HEK293T (cell line): ENCODE measurements around the gene CD48.
"Not testable (repeated sequence)": the region's sequence is repeated elsewhere in the genome, so short reads cannot be mapped to it uniquely, and the experiment has no call there.

Source experiments
- CTCF ChIA-PET: fragments of 350-600 bp; formaldehyde crosslinking; extraction: SDS; loops from one replicate; lab custom pipeline; 2021; ENCODE audit warnings: antibody characterized with exemption, inconsistent platforms; lab: Yijun Ruan, JAX
- POLR2A ChIA-PET: fragments of 350-600 bp; formaldehyde crosslinking; extraction: SDS; loops from one replicate; lab custom pipeline; 2020; ENCODE audit warnings: antibody characterized with exemption, inconsistent platforms; lab: Yijun Ruan, JAX
- DNase-seq: peaks from one replicate; pipeline ENCODE4 v3.0.0; 2012; ENCODE audit warnings: mixed read lengths; ENCODE audit errors: extremely low spot score
- ARNT ChIP-seq: fragments of 450-650 bp; IDR thresholded peaks from 2 replicates; pipeline ENCODE4 v1.6.1; 2017; ENCODE audit warnings: mild to moderate bottlenecking
- BHLHE40 ChIP-seq: fragments of 450-650 bp; IDR thresholded peaks from 2 replicates; pipeline ENCODE4 v1.6.1; 2016; ENCODE audit warnings: mild to moderate bottlenecking, moderate library complexity, borderline replicate concordance
- CTBP1 ChIP-seq: fragments of 450-650 bp; IDR thresholded peaks from 2 replicates; pipeline ENCODE4 v1.6.1; 2016; ENCODE audit warnings: borderline replicate concordance
- ELF4 ChIP-seq: fragments of 450-650 bp; IDR thresholded peaks from 2 replicates; pipeline ENCODE4 v1.6.1; 2017; ENCODE audit warnings: antibody characterized with exemption
- FOXA1 ChIP-seq: fragments of 450-650 bp; IDR thresholded peaks from 2 replicates; pipeline ENCODE4 v1.6.1; 2016; ENCODE audit warnings: mild to moderate bottlenecking
- FOXK2 ChIP-seq: fragments of 450-650 bp; IDR thresholded peaks from 2 replicates; pipeline ENCODE4 v1.6.1; 2016; ENCODE audit warnings: mild to moderate bottlenecking
- FOXM1 ChIP-seq: fragments of 450-650 bp; IDR thresholded peaks from 2 replicates; pipeline ENCODE4 v1.6.1; 2017; ENCODE audit warnings: mild to moderate bottlenecking, borderline replicate concordance
- HDGF ChIP-seq: fragments of 450-650 bp; IDR thresholded peaks from 2 replicates; pipeline ENCODE4 v1.6.1; 2017; ENCODE audit warnings: antibody characterized with exemption, borderline replicate concordance
- L3MBTL2 ChIP-seq: fragments of 450-650 bp; conservative IDR thresholded peaks from 2 replicates; pipeline ENCODE4 v1.6.1; 2016; ENCODE audit warnings: mild to moderate bottlenecking
- LEF1 ChIP-seq: fragments of 450-650 bp; IDR thresholded peaks from 2 replicates; pipeline ENCODE4 v1.6.1; 2017; ENCODE audit warnings: mild to moderate bottlenecking, borderline replicate concordance
- NFRKB ChIP-seq: fragments of 450-650 bp; IDR thresholded peaks from 2 replicates; pipeline ENCODE4 v1.6.1; 2016; ENCODE audit warnings: mild to moderate bottlenecking, moderate library complexity
- PKNOX1 ChIP-seq: fragments of 450-650 bp; IDR thresholded peaks from 2 replicates; pipeline ENCODE4 v1.6.1; 2016
- SP1 ChIP-seq: fragments of 450-650 bp; IDR thresholded peaks from 2 replicates; pipeline ENCODE4 v1.6.1; 2017
- SUZ12 ChIP-seq: fragments of 450-650 bp; IDR thresholded peaks from 2 replicates; pipeline ENCODE4 v1.6.1; 2016; ENCODE audit warnings: mild to moderate bottlenecking
- TARDBP ChIP-seq: fragments of 450-650 bp; IDR thresholded peaks from 2 replicates; pipeline ENCODE4 v1.6.1; 2016
- ZNF384 ChIP-seq: fragments of 450-650 bp; IDR thresholded peaks from 2 replicates; pipeline ENCODE4 v1.6.1; 2016

The CD48 gene

GRCh38 chr1:160717306-160717705 lies 5.7 kb upstream of the CD48 start:
- CTCF ChIA-PET: no interaction called here
- no peak for DNase-seq
- TF ChIP-seq L3MBTL2: no peak
- TF ChIP-seq LEF1: no peak
- no peak for TF ChIP-seq ELF4
- TF ChIP-seq FOXA1: no peak
- no peak for TF ChIP-seq TARDBP
- TF ChIP-seq SUZ12: no peak
- no peak for TF ChIP-seq NFRKB
- no peak for TF ChIP-seq FOXK2
- no peak for TF ChIP-seq SP1
- TF ChIP-seq PKNOX1: no peak
- TF ChIP-seq BHLHE40: no peak
- TF ChIP-seq ARNT: no peak
- no peak for TF ChIP-seq ZNF384
- POLR2A ChIA-PET: no interaction called here

DNA sequence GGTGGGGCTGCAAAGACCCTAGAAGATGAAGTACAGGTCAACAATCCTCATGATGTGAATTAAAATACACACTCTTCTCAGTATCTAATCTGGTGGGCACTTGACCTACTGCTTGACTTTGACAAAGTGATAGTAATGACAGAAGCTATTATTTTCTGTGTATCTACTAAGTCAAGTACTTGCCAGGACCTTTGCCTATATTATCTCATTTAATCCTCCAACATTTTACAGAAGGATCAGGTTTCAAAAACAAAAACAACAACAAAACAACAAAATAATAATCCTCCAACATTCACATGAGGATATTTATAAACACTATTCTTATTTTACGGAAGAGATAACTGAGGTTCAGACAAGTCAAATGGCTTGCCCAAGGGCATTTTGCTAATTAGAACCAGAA lies 4.4 kb upstream of the CD48 start:
- ChIA-PET CTCF (interaction anchor here (0.9 kb wide), 1 partner anchor 64 kb away, joined by 7 read pairs; no protein-coding TSS in a partner anchor), POLR2A (no interaction called here)
- TF ChIP-seq CTBP1: no peak
- no peak for TF ChIP-seq HDGF
- no peak for TF ChIP-seq FOXM1
- TF ChIP-seq ZNF384: no peak
- no peak for TF ChIP-seq FOXK2
- TF ChIP-seq L3MBTL2: no peak
- TF ChIP-seq BHLHE40: no peak
- no peak for TF ChIP-seq TARDBP
- TF ChIP-seq SP1: no peak
- no peak for DNase-seq

GRCh38 chr1:160714034-160714648 lies 2.5 kb upstream of the CD48 start:
- CTCF ChIA-PET, DNase-seq, POLR2A ChIA-PET: not testable (repeated sequence)

DNA sequence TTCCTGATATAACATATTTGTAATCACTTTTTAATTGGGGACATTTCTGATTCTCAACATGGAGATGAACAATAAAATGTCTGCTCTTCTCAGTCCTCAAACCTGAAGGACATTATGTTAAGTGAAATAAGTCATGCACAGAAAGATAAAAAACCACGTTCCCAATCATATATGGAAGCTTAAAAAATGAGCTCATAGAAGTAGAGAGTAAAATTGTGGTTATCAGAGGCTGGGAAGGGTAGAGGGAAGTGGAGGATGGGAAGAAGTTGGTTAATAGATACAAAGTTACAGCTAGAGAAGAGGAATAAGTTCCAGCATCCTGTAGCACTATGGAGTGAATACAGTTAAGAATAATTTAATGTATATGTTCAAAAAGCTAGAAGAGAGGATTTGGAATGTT lies 1.5 kb upstream of the CD48 start:
- POLR2A ChIA-PET: no interaction called here
- CTCF ChIA-PET: interaction anchor here (0.6 kb wide), 1 partner anchor 128 kb away, joined by 3 read pairs; no protein-coding TSS in a partner anchor
- no peak for TF ChIP-seq SUZ12
- no peak for TF ChIP-seq L3MBTL2
- TF ChIP-seq BHLHE40: no peak
- TF ChIP-seq NFRKB: no peak
- no peak for TF ChIP-seq FOXA1
- TF ChIP-seq SP1: no peak
- TF ChIP-seq FOXM1: no peak
- TF ChIP-seq ELF4: no peak
- TF ChIP-seq TARDBP: no peak
- no peak for DNase-seq

- POLR2A ChIA-PET: not testable (repeated sequence)
- CTCF ChIA-PET: interaction anchor here (0.6 kb wide), 1 partner anchor 128 kb away, joined by 3 read pairs; no protein-coding TSS in a partner anchor
These were observed 981 bp upstream of the CD48 start for GRCh38 chr1:160712525-160713080.

GRCh38 chr1:160711276-160711601 lies 383 bp downstream of the CD48 start:
- POLR2A ChIA-PET: no interaction called here
- TF ChIP-seq ELF4: no peak
- TF ChIP-seq NFRKB: no peak
- DNase-seq: no peak
- CTCF ChIA-PET: no interaction called here

More at GRCh38 chr1:160712525-160713080, 981 bp upstream of the CD48 start:
- DNase-seq: not testable (repeated sequence)

DNA sequence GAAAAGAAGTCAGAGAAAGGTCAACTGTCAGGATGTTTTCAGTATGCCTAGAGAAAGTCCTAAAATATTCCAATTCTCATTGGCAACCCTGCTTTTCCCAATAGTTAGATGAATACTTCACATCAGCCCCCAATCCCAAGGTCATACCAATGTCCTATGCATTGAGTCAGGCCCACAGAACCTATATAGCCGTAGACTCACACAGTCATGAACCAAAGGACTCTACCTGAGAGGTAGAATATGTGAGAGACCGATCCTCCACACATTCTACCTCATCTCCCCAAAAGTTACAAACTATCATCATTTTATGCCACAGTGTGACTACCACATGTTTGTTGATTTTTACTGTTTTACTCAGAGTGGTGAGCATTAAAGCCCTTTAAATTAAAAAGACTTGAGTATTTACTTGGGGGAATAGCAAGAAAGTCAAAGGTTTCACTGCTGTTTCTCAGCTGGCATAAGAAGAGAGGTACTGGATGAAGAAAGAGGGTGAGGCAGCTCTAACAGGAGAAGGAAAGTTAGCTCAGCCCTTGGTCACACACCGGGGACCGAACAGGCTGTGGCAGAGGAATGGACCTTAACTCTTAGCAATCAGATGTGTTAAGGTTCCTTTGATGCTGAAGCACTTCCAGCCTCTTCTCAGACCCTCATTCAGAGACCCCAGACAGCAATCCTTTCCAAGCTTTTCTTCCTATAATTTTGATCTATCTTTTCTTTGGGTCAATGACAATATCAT lies 937 bp downstream of the CD48 start:
- no peak for DNase-seq
- ChIA-PET POLR2A (no interaction called here), CTCF (no interaction called here)
- TF ChIP-seq FOXA1 (no peak), TARDBP (no peak), FOXK2 (no peak), ELF4 (no peak), LEF1 (no peak), SUZ12 (no peak), ZNF384 (no peak), CTBP1 (no peak), ARNT (no peak), PKNOX1 (no peak), SP1 (no peak), FOXM1 (no peak), BHLHE40 (no peak), NFRKB (no peak), L3MBTL2 (no peak), HDGF (no peak)
